ENCODE data around the gene RBPJL. TPM values are rescaled to one million over a fixed set of nuclear protein-coding genes. Genes with fewer than 3 reads are reported as not detected.

Gene RBPJL
- total and polyA plus RNA-seq, 2 of the 13 experiments (the other 11 are each of a cell fraction or from before 2014, with no cell fraction given) = not detected

DNA sequence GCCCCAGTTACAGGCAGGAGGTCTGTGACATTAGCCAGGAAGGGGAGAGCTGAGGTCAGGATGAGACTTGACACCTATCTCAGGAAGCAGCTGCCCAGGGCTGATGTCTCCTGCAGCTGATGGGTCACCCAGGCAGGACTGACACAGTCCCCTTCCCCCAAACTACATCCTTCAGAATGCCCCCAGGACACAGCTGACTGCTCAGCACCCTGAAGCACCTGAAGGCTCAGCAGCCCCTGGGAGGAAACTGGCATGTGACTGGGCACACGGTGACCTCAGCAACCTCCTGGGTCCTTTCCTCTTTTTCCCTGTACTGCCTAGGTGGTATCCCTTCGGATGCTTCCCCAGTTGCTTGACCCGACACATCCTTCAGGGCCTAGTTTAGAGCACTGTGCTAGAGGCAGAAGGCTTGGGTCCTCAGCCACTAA, 39.7 kb downstream of the RBPJL start (continued):
- TF ChIP-seq, protein P1, sequence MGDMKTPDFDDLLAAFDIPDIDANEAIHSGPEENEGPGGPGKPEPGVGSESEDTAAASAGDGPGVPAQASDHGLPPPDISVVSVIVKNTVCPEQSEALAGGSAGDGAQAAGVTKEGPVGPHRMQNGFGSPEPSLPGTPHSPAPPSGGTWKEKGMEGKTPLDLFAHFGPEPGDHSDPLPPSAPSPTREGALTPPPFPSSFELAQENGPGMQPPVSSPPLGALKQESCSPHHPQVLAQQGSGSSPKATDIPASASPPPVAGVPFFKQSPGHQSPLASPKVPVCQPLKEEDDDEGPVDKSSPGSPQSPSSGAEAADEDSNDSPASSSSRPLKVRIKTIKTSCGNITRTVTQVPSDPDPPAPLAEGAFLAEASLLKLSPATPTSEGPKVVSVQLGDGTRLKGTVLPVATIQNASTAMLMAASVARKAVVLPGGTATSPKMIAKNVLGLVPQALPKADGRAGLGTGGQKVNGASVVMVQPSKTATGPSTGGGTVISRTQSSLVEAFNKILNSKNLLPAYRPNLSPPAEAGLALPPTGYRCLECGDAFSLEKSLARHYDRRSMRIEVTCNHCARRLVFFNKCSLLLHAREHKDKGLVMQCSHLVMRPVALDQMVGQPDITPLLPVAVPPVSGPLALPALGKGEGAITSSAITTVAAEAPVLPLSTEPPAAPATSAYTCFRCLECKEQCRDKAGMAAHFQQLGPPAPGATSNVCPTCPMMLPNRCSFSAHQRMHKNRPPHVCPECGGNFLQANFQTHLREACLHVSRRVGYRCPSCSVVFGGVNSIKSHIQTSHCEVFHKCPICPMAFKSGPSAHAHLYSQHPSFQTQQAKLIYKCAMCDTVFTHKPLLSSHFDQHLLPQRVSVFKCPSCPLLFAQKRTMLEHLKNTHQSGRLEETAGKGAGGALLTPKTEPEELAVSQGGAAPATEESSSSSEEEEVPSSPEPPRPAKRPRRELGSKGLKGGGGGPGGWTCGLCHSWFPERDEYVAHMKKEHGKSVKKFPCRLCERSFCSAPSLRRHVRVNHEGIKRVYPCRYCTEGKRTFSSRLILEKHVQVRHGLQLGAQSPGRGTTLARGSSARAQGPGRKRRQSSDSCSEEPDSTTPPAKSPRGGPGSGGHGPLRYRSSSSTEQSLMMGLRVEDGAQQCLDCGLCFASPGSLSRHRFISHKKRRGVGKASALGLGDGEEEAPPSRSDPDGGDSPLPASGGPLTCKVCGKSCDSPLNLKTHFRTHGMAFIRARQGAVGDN (CRISPR knock-in tag; IDR thresholded peaks at IDR 0.05) = peak; percentile 69
- TF ChIP-seq SP1 (IDR thresholded peaks at IDR 0.05) (no peak), SP1 (CRISPR knock-in tag; IDR thresholded peaks at IDR 0.05) (no peak), SALL1 (CRISPR knock-in tag; IDR thresholded peaks at IDR 0.05) (peak; percentile 30; the same call in 1 of the 2 replicates), DNMT1 (CRISPR knock-in tag; IDR thresholded peaks at IDR 0.05) (0 out of 2 replicates have a peak, but pooled peaks have one; percentile 31), MXD4 (CRISPR knock-in tag; IDR thresholded peaks at IDR 0.05) (no peak), ZNF274 (CRISPR knock-in tag; IDR thresholded peaks at IDR 0.05) (0 out of 2 replicates have a peak, but pooled peaks have one; percentile 58), NR3C1 (CRISPR knock-in tag; IDR thresholded peaks at IDR 0.05) (no peak), ZBTB34 (CRISPR knock-in tag; IDR thresholded peaks at IDR 0.05) (no peak), ZC3H4 (CRISPR knock-in tag; IDR thresholded peaks at IDR 0.05; ENCODE audit: borderline replicate concordance) (no peak), CERS6 (CRISPR knock-in tag; IDR thresholded peaks at IDR 0.05) (no peak)
- TF ChIP-seq, protein P2, sequence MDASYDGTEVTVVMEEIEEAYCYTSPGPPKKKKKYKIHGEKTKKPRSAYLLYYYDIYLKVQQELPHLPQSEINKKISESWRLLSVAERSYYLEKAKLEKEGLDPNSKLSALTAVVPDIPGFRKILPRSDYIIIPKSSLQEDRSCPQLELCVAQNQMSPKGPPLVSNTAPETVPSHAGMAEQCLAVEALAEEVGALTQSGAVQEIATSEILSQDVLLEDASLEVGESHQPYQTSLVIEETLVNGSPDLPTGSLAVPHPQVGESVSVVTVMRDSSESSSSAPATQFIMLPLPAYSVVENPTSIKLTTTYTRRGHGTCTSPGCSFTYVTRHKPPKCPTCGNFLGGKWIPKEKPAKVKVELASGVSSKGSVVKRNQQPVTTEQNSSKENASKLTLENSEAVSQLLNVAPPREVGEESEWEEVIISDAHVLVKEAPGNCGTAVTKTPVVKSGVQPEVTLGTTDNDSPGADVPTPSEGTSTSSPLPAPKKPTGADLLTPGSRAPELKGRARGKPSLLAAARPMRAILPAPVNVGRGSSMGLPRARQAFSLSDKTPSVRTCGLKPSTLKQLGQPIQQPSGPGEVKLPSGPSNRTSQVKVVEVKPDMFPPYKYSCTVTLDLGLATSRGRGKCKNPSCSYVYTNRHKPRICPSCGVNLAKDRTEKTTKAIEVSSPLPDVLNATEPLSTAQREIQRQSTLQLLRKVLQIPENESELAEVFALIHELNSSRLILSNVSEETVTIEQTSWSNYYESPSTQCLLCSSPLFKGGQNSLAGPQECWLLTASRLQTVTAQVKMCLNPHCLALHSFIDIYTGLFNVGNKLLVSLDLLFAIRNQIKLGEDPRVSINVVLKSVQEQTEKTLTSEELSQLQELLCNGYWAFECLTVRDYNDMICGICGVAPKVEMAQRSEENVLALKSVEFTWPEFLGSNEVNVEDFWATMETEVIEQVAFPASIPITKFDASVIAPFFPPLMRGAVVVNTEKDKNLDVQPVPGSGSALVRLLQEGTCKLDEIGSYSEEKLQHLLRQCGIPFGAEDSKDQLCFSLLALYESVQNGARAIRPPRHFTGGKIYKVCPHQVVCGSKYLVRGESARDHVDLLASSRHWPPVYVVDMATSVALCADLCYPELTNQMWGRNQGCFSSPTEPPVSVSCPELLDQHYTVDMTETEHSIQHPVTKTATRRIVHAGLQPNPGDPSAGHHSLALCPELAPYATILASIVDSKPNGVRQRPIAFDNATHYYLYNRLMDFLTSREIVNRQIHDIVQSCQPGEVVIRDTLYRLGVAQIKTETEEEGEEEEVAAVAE (CRISPR knock-in tag; IDR thresholded peaks at IDR 0.05; ENCODE audit: borderline replicate concordance) = no peak

Measured in HepG2 (cell line).